Measurements from ENCODE around the gene DIP2C. TPM values are rescaled to one million over a fixed set of nuclear protein-coding genes. Genes with fewer than 3 reads are reported as not detected.

DIP2C gene
- total RNA-seq, 3 donors from 2014 or later, result 17.1 to 48.2 (median 20.3) TPM

DNA sequence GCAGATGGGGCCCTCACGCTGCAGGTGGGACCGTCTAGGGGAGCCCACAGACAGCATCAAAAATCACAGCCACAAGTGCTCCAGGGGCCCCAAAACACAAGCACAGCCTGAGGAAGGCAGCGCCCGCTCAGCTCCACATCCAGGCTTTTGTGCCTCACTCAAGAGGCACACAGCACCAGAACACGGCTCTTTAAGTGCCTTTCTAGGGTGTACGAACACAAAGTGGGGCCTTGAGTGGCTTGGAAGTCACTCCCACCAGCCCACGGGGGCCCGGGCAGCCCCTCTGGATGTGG, 65.2 kb downstream of the DIP2C start:
- Histone ChIP-seq H3K9me3 (no peaks in the 10 kb centered on the region), H3K4me1 (peaks cover 5 to 10% of the 10 kb centered on the region in 2 donors), H3K4me3 (peak overlapping the region in 2 of 3 donors; percentile 29 to 59), H3K27me3 (no peaks in the 10 kb centered on the region), H3K36me3 (no peaks in the 10 kb centered on the region), H3K27ac (peak overlapping the region; percentile 78 to 89)
- intact Hi-C loops (cut with DNase I; ENCODE audit: low total_unique reads), result no loop called here
- no peak for DNase-seq (ENCODE audit: low spot score in 2 of 2)
- TF ChIP-seq POLR2A (IDR thresholded peaks at IDR 0.05) (no peak), POLR2AphosphoS5 (IDR thresholded peaks at IDR 0.05) (no peak)
- TF ChIP-seq, protein P1, sequence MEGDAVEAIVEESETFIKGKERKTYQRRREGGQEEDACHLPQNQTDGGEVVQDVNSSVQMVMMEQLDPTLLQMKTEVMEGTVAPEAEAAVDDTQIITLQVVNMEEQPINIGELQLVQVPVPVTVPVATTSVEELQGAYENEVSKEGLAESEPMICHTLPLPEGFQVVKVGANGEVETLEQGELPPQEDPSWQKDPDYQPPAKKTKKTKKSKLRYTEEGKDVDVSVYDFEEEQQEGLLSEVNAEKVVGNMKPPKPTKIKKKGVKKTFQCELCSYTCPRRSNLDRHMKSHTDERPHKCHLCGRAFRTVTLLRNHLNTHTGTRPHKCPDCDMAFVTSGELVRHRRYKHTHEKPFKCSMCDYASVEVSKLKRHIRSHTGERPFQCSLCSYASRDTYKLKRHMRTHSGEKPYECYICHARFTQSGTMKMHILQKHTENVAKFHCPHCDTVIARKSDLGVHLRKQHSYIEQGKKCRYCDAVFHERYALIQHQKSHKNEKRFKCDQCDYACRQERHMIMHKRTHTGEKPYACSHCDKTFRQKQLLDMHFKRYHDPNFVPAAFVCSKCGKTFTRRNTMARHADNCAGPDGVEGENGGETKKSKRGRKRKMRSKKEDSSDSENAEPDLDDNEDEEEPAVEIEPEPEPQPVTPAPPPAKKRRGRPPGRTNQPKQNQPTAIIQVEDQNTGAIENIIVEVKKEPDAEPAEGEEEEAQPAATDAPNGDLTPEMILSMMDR (IDR thresholded peaks at IDR 0.05), result no peak

GRCh38 chr10:623477-624311, 65.8 kb downstream of the DIP2C start:
- Histone ChIP-seq H3K4me3 (no peak overlapping the region), H3K27ac (peak overlapping the region; percentile 78 to 89), H3K4me1 (peaks cover 5 to 10% of the 10 kb centered on the region in 2 donors), H3K9me3 (no peaks in the 10 kb centered on the region), H3K36me3 (no peaks in the 10 kb centered on the region), H3K27me3 (no peaks in the 10 kb centered on the region)
- DNase-seq (ENCODE audit: low spot score in 2 of 2), result no peak
- intact Hi-C loops (cut with DNase I; ENCODE audit: low total_unique reads), result no loop called here
- TF ChIP-seq POLR2A (IDR thresholded peaks at IDR 0.05) (no peak), POLR2AphosphoS5 (IDR thresholded peaks at IDR 0.05) (no peak)
- TF ChIP-seq, protein P1 (IDR thresholded peaks at IDR 0.05), result no peak

- DNase-seq (ENCODE audit: low spot score in 2 of 2), result no peak
- intact Hi-C loops (cut with DNase I; ENCODE audit: low total_unique reads), result no loop called here
Observed at GRCh38 chr10:623014-623413, 66.5 kb downstream of the DIP2C start.

GRCh38 chr10:621981-622740, 67.3 kb downstream of the DIP2C start:
- no peak overlapping the region for H3K4me3 ChIP-seq
- no peak for DNase-seq (ENCODE audit: low spot score in 2 of 2)
- intact Hi-C loops (cut with DNase I; ENCODE audit: low total_unique reads), result no loop called here
- peak overlapping the region in 1 of 2 donors; percentile 25 for H3K27ac ChIP-seq
- H3K27me3 ChIP-seq, result no peaks in the 10 kb centered on the region
- H3K36me3 ChIP-seq, result no peaks in the 10 kb centered on the region
- peaks cover 5 to 10% of the 10 kb centered on the region in 2 donors for H3K4me1 ChIP-seq
- no peaks in the 10 kb centered on the region for H3K9me3 ChIP-seq
- TF ChIP-seq POLR2A (IDR thresholded peaks at IDR 0.05) (no peak), POLR2AphosphoS5 (IDR thresholded peaks at IDR 0.05) (no peak)
- TF ChIP-seq, protein P1 (IDR thresholded peaks at IDR 0.05), result no peak

More at GRCh38 chr10:623014-623413, 66.5 kb downstream of the DIP2C start:
- Histone ChIP-seq H3K4me3 (no peak overlapping the region), H3K9me3 (no peaks in the 10 kb centered on the region), H3K36me3 (no peaks in the 10 kb centered on the region), H3K27me3 (no peaks in the 10 kb centered on the region), H3K27ac (no peak overlapping the region), H3K4me1 (peaks cover 5 to 10% of the 10 kb centered on the region in 2 donors)
- no peak for TF ChIP-seq POLR2AphosphoS5 (IDR thresholded peaks at IDR 0.05)
- TF ChIP-seq, protein P1 (IDR thresholded peaks at IDR 0.05), result no peak
- TF ChIP-seq POLR2A (IDR thresholded peaks at IDR 0.05), result no peak

DNA sequence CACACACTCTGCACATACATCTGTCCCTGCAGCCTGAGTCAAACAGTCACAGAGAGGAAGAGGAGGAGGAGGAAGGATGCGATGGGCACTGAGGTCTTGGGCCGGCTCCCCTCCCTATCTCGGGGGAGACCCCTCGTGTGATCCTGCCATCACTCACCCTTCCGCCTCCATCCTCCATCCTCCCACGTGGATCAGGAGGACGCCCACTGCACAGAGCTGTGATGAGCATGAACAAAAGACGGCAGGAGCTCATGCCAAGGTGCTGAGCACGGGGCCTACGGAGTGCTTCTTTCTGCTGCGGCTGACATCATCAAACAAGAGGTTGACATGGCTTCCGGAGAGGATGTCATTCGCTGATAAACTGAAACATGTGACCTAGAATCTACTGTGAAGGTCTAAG, 68.0 kb downstream of the DIP2C start:
- Histone ChIP-seq H3K4me3 (no peak overlapping the region), H3K4me1 (peaks cover 5 to 10% of the 10 kb centered on the region in 2 donors), H3K27me3 (no peaks in the 10 kb centered on the region), H3K36me3 (no peaks in the 10 kb centered on the region), H3K9me3 (no peaks in the 10 kb centered on the region), H3K27ac (peak overlapping the region in 1 of 2 donors; percentile 25)
- DNase-seq (ENCODE audit: low spot score in 2 of 2), result no peak
- intact Hi-C loops (cut with DNase I; ENCODE audit: low total_unique reads), result no loop called here
- no peak for TF ChIP-seq POLR2A (IDR thresholded peaks at IDR 0.05)
- no peak for TF ChIP-seq POLR2AphosphoS5 (IDR thresholded peaks at IDR 0.05)
- TF ChIP-seq, protein P1 (IDR thresholded peaks at IDR 0.05), result no peak
